Adipocyte (in vitro differentiated cells): ENCODE data around the gene ARHGAP40.
A peak's percentile ranks its signal among the peaks of the same experiment; 100 is the strongest.

ENCODE experiments used
- DNase-seq: peaks from one replicate; pipeline ENCODE4 v3.0.0-alpha.2; 2015; ENCODE audit warnings: low read depth
- H3K27me3 ChIP-seq: replicated peaks from 2 replicates; pipeline ENCODE4 v1.7.0; 2013; ENCODE audit warnings: mild to moderate bottlenecking, low read length, moderate library complexity; ENCODE audit not compliant: control insufficient read depth, insufficient read depth
- H3K36me3 ChIP-seq: 2 replicates; pipeline ENCODE4 v1.7.0; 2013; ENCODE audit warnings: low read length, mild to moderate bottlenecking, moderate library complexity; ENCODE audit not compliant: control insufficient read depth, insufficient read depth, severe bottlenecking
- H3K4me1 ChIP-seq: 2 replicates; pipeline ENCODE4 v1.7.0; 2013; ENCODE audit warnings: mild to moderate bottlenecking, low read length, moderate library complexity; ENCODE audit not compliant: control insufficient read depth, insufficient read depth
- H3K4me3 ChIP-seq: 2 replicates; pipeline ENCODE4 v1.7.0; 2013; ENCODE audit warnings: mild to moderate bottlenecking, low read length, moderate library complexity
- H3K9ac ChIP-seq: 2 replicates; pipeline ENCODE4 v1.7.0; 2013; ENCODE audit warnings: mild to moderate bottlenecking, low read length, moderate library complexity
- H3K9me3 ChIP-seq: 2 replicates; pipeline ENCODE4 v1.7.0; 2013; ENCODE audit warnings: mild to moderate bottlenecking, low read length, moderate library complexity; ENCODE audit not compliant: control insufficient read depth

Gene ARHGAP40

GRCh38 chr20:38607351-38607750 is 5.7 kb downstream of the ARHGAP40 start:
- Histone ChIP-seq H3K9me3 (no peaks in the 10 kb centered on the region), H3K4me1 (no peaks in the 10 kb centered on the region), H3K4me3 (no peak overlapping the region), H3K36me3 (no peaks in the 10 kb centered on the region), H3K27me3 (peaks cover 45% of the 10 kb centered on the region), H3K9ac (no peak overlapping the region)
- DNase-seq = no peak

DNA sequence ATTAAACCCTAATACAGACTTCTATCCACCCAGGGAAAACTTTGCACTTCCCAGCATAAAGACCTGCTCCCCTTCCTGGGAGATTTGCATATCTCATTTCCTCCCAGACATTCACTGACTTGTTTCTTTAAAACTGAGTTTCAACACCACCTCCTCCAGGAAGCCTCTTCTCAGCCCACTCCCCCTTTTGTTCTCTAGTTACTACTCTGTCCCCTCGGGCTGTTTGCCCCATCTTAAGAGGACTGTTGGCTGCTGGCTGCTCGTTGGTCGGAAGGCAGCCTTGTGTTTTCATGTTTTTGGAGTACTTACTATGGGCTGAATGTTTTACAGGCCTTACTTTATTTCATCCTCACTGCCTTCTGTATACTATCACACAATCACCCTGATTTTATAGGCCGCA is 6.6 kb downstream of the ARHGAP40 start:
- Histone ChIP-seq H3K4me1 (no peaks in the 10 kb centered on the region), H3K36me3 (no peaks in the 10 kb centered on the region), H3K9me3 (no peaks in the 10 kb centered on the region), H3K4me3 (no peak overlapping the region), H3K27me3 (peaks cover 42% of the 10 kb centered on the region), H3K9ac (no peak overlapping the region)
- DNase-seq = no peak

GRCh38 chr20:38609815-38610214 is 8.2 kb downstream of the ARHGAP40 start:
- no peaks in the 10 kb centered on the region for H3K4me1 ChIP-seq
- H3K4me3 ChIP-seq = no peak overlapping the region
- peaks cover 42% of the 10 kb centered on the region for H3K27me3 ChIP-seq
- no peaks in the 10 kb centered on the region for H3K9me3 ChIP-seq
- no peak for DNase-seq
- no peaks in the 10 kb centered on the region for H3K36me3 ChIP-seq
- H3K9ac ChIP-seq = no peak overlapping the region

DNA sequence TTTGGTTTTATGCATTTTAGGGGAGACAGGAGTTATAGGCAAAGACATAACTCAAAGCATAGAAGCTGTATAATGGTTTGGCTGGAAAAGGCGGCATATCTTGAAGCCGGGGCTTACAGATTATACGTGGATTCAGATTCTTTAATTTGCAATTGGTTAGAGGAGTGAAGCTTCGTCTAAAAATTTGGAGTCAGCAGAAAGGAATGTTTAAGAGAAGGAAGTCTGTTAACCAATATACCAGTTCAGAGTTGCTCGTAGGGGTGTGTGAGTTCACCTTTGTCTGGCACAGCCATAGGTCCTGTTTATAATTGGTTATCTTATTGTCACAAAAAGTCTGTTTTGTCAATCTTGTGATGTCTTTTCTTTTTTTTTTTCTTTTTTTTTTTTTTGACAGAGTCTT is 8.9 kb downstream of the ARHGAP40 start:
- H3K4me1 ChIP-seq = no peaks in the 10 kb centered on the region
- peak; percentile 13 for DNase-seq
- H3K9ac ChIP-seq = no peak overlapping the region
- H3K9me3 ChIP-seq = no peaks in the 10 kb centered on the region
- peaks cover 49% of the 10 kb centered on the region for H3K27me3 ChIP-seq
- H3K4me3 ChIP-seq = no peak overlapping the region
- no peaks in the 10 kb centered on the region for H3K36me3 ChIP-seq

GRCh38 chr20:38612751-38613515 is 11.3 kb downstream of the ARHGAP40 start:
- Histone ChIP-seq H3K27me3 (peaks cover 39% of the 10 kb centered on the region), H3K4me1 (no peaks in the 10 kb centered on the region), H3K4me3 (no peak overlapping the region), H3K36me3 (no peaks in the 10 kb centered on the region), H3K9me3 (no peaks in the 10 kb centered on the region), H3K9ac (no peak overlapping the region)
- DNase-seq = no peak

- Histone ChIP-seq H3K36me3 (no peaks in the 10 kb centered on the region), H3K9ac (no peak overlapping the region), H3K27me3 (peaks cover 52% of the 10 kb centered on the region), H3K4me1 (no peaks in the 10 kb centered on the region), H3K9me3 (no peaks in the 10 kb centered on the region), H3K4me3 (no peak overlapping the region)
- DNase-seq = no peak
Measured at GRCh38 chr20:38615283-38615682, 13.7 kb downstream of the ARHGAP40 start.

DNA sequence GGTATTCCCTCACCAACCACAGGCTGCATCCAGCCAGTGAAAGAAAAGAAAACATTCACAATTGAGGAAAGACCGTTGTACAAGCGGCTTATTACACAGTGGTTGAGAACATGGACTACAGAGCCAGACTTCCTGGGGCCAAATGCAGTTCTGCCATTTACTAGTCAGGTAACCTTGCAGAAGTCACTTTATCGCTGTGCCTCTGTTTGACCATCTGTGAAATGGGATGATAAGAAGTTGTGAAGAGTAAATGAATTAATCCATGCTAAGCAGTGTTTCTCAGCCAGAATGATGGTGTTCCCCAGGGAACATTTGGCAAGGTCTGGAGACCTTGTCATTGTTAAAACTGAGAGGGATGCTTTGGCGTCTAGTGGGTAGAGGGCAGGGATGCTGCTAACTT is 14.8 kb downstream of the ARHGAP40 start:
- Histone ChIP-seq H3K9ac (no peak overlapping the region), H3K4me1 (no peaks in the 10 kb centered on the region), H3K27me3 (peaks cover 62% of the 10 kb centered on the region), H3K4me3 (no peak overlapping the region), H3K9me3 (no peaks in the 10 kb centered on the region), H3K36me3 (no peaks in the 10 kb centered on the region)
- no peak for DNase-seq

GRCh38 chr20:38617011-38617829 is 15.6 kb downstream of the ARHGAP40 start:
- H3K27me3 ChIP-seq = peaks cover 65% of the 10 kb centered on the region
- no peak overlapping the region for H3K4me3 ChIP-seq
- no peaks in the 10 kb centered on the region for H3K9me3 ChIP-seq
- no peak overlapping the region for H3K9ac ChIP-seq
- H3K4me1 ChIP-seq = no peaks in the 10 kb centered on the region
- peak; percentile 28 for DNase-seq
- H3K36me3 ChIP-seq = no peaks in the 10 kb centered on the region

GRCh38 chr20:38617830-38618196 is 16.2 kb downstream of the ARHGAP40 start:
- no peak for DNase-seq
- Histone ChIP-seq H3K9me3 (no peaks in the 10 kb centered on the region), H3K36me3 (no peaks in the 10 kb centered on the region), H3K4me1 (no peaks in the 10 kb centered on the region), H3K9ac (no peak overlapping the region), H3K4me3 (no peak overlapping the region), H3K27me3 (peaks cover 67% of the 10 kb centered on the region)

DNA sequence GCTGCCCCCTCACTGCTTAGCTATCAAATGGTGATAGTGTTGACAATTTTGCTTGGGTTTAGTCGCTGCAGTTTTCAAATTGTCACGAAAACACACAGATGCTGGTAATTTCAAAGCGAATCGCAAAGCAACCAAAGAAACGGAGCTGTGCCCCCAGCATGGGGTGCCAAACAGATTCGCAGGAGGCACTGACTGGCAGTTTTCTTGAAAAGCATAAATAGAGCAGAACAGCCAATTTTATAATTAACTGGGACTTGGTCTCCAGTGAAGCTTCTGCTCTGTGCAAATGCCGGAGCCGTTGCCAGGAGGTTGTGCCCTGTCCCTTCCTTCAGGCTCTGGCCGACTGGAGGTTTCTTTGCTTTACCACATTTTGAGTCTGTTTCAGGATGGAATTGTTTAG is 18.8 kb downstream of the ARHGAP40 start:
- DNase-seq = no peak
- Histone ChIP-seq H3K27me3 (peaks cover 67% of the 10 kb centered on the region), H3K9me3 (peaks cover 7% of the 10 kb centered on the region), H3K4me3 (no peak overlapping the region), H3K9ac (no peak overlapping the region), H3K4me1 (no peaks in the 10 kb centered on the region), H3K36me3 (no peaks in the 10 kb centered on the region)

DNA sequence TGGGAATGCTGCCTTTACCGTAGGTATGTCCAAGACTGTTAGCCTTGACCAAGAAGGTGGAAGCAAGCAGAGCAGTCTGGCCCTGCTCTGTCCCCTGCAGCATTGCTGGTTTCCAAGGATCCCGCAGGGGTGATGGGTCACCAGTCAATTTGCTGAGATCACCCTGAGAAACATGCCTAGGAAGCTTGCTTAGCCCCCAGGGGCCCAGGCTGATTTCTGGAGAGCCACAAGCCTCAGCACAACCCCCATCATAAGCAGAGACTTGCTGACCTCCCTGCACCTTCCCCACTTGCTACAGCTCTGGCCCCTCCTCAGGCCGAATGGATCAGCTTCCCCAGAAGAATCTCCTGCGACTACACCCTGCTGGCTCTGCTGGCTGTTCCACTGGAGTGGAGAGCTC is 21.5 kb downstream of the ARHGAP40 start:
- no peaks in the 10 kb centered on the region for H3K4me1 ChIP-seq

More for the DNA sequence above, 21.5 kb downstream of the ARHGAP40 start:
- H3K36me3 ChIP-seq = no peaks in the 10 kb centered on the region
- peaks cover 56% of the 10 kb centered on the region for H3K27me3 ChIP-seq
- H3K9ac ChIP-seq = no peak overlapping the region
- peaks cover 7% of the 10 kb centered on the region for H3K9me3 ChIP-seq
- DNase-seq = no peak
- no peak overlapping the region for H3K4me3 ChIP-seq
